Bronchus fibroblast of lung (primary cell): Measurements from ENCODE around the gene FBLN2. TPM values are rescaled to one million over a fixed set of nuclear protein-coding genes. Genes with fewer than 3 reads are reported as not detected.

ENCODE experiments used
- total RNA-seq: library from RNA; depleted of rRNA; stranded (reverse); fragments of >200 nt; gene quantifications from 2 replicates; pipeline ENCODE4 v1.2.3, GENCODE V29; 2015

FBLN2 gene
- total RNA-seq = 15.5 and 15.9 TPM in 2 replicates

DNA sequence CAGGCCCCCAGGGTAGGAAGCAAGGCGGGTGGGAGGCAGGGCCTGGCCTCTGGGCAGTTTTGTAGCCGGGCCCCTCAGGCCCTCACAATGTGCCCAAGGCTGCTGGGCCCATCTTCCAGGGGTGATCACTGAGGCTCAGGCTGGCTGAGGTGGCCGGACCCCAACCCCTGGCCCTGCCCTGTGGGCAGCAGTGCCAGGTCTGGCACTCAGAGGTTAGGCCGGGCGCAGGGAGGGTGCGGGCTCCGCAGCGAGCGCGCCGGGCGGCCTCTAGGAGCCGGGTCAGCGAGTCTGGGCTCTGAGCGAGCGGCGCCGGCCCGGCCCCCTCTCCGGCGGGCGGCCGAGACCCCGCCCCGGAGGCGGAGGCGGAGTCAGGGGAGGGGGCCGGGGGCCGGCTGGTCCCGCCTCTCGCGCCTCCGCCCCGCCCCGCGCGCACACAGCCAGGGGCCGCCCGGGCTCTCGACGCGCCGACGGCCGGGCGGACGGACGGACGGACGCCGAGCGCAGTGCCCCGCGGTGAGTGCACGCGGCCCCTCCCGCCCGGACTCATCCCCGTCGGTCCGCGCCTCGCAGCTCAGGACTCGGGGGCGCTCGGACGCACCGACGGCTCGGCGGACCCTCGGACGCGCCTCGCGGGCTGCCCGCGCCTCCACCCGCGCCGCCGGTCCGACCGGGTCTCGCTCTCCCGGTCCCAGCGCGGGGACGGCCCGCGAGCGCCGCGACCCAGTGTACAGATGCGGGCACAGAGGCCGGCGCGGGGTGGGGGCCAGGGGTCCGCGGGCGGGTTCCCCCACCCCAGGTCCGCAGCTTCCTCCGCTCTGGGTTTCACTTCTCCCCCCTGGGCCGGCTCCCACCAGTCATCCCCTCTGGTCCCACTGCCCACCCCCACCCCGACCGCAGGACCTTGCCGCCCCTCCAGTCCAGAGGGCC lies at the start of gene FBLN2:
Gene FBLN2, plus strand, starts transcription at position 430 of the 927 bp plus-strand sequence. CDS start 21,231 bp downstream, outside the sequence.

Other genes starting within 250 kb of the FBLN2 start
- not detected in 2 replicates for gene NUP210, start 128.8 kb upstream of the FBLN2 start, total RNA-seq
- 8.5 and 11.6 TPM in 2 replicates for gene HDAC11, start 68.8 kb upstream of the FBLN2 start, total RNA-seq